ENCODE results near the gene IL1F10. TPM values are rescaled to one million over a fixed set of nuclear protein-coding genes. Genes with fewer than 3 reads are reported as not detected.

IL1F10 gene
- total and polyA plus RNA-seq, 2 donors (not counting 3 experiments of a cell fraction or from before 2014, with no cell fraction given): not detected

- H3K36me3 ChIP-seq (ENCODE audit: control insufficient read depth in 2 of 2, extremely low read depth in 1 of 2, insufficient read depth in 2 of 2, low read length in 2 of 2): no peaks in the 10 kb centered on the region
- ChIA-PET CTCF (interaction anchor here (1.1 kb wide), 1 partner anchor 22 kb away, joined by 3 read pairs; no protein-coding TSS in a partner anchor), POLR2A (no interaction called here)
- H3K27ac ChIP-seq (ENCODE audit: insufficient read depth, low read depth, low read length): no peak overlapping the region
- FAIRE-seq (no peak), DNase-seq (ENCODE audit: low read depth, low spot score) (no peak)
- H2AFZ ChIP-seq (ENCODE audit: low read depth, low read length): no peak overlapping the region
- no peaks in the 10 kb centered on the region for H3K9me3 ChIP-seq (replicated peaks; ENCODE audit: control insufficient read depth, insufficient read depth, low read length)
- no peak overlapping the region for H3K9ac ChIP-seq (replicated peaks; ENCODE audit: extremely low read depth, insufficient read depth, low read length)
- no peaks in the 10 kb centered on the region for H3K79me2 ChIP-seq (ENCODE audit: control insufficient read depth, insufficient read depth, low read length)
- no peak overlapping the region for H3K4me3 ChIP-seq (replicated peaks in 1 of 3; ENCODE audit: insufficient read depth in 1 of 3, low read depth in 1 of 3, low read length in 3 of 3)
- H4K20me1 ChIP-seq (replicated peaks; ENCODE audit: control insufficient read depth, extremely low read depth, insufficient read depth, low read length): no peaks in the 10 kb centered on the region
- H3K4me1 ChIP-seq (ENCODE audit: control insufficient read depth, extremely low read depth, insufficient read depth, low read length): no peaks in the 10 kb centered on the region
- TF ChIP-seq, protein P1, sequence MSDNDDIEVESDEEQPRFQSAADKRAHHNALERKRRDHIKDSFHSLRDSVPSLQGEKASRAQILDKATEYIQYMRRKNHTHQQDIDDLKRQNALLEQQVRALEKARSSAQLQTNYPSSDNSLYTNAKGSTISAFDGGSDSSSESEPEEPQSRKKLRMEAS (IDR thresholded peaks at IDR 0.05; ENCODE audit: insufficient read depth, insufficient read length): no peak
- no peak for TF ChIP-seq CTCF (IDR thresholded peaks at IDR 0.05; ENCODE audit: extremely low read depth in 1 of 2, insufficient read depth in 1 of 2, low read depth in 1 of 2, low read length in 2 of 2)
- no peak for TF ChIP-seq JUN (IDR thresholded peaks at IDR 0.05; ENCODE audit: borderline replicate concordance, insufficient read depth, insufficient read length, low read depth)
- TF ChIP-seq MYC (IDR thresholded peaks at IDR 0.05; ENCODE audit: low read depth, low read length): no peak
- no peak for TF ChIP-seq FOS (IDR thresholded peaks at IDR 0.05; ENCODE audit: borderline replicate concordance, insufficient read depth, low read length)
- TF ChIP-seq GATA2 (IDR thresholded peaks at IDR 0.05; ENCODE audit: insufficient read depth, insufficient read length, low read depth, low read length): no peak
- H3K9me1 ChIP-seq (replicated peaks; ENCODE audit: control insufficient read depth, extremely low read depth, insufficient read depth, low read length): no peaks in the 10 kb centered on the region
- peaks cover 2 to 8% of the 10 kb centered on the region in 2 experiments for H3K27me3 ChIP-seq (ENCODE audit: control insufficient read depth in 2 of 2, insufficient read depth in 2 of 2, low read length in 2 of 2)
- intact Hi-C loops (cut with micrococcal nuclease): no loop called here
- H3K4me2 ChIP-seq (ENCODE audit: insufficient read depth, low read length): no peak overlapping the region
- dilution Hi-C loops (cut with MboI; ENCODE audit: extremely low pct_ligation_motif_present, low sequenced_read_pairs): no loop called here
- BruUV-seq (replicated peaks): no TSS peak
Measured at GRCh38 chr2:113116100-113116958, 48.6 kb downstream of the IL1F10 start.

Data from endothelial cell of umbilical vein (primary cell).